ENCODE results near the gene SETD3.

Gene SETD3

DNA sequence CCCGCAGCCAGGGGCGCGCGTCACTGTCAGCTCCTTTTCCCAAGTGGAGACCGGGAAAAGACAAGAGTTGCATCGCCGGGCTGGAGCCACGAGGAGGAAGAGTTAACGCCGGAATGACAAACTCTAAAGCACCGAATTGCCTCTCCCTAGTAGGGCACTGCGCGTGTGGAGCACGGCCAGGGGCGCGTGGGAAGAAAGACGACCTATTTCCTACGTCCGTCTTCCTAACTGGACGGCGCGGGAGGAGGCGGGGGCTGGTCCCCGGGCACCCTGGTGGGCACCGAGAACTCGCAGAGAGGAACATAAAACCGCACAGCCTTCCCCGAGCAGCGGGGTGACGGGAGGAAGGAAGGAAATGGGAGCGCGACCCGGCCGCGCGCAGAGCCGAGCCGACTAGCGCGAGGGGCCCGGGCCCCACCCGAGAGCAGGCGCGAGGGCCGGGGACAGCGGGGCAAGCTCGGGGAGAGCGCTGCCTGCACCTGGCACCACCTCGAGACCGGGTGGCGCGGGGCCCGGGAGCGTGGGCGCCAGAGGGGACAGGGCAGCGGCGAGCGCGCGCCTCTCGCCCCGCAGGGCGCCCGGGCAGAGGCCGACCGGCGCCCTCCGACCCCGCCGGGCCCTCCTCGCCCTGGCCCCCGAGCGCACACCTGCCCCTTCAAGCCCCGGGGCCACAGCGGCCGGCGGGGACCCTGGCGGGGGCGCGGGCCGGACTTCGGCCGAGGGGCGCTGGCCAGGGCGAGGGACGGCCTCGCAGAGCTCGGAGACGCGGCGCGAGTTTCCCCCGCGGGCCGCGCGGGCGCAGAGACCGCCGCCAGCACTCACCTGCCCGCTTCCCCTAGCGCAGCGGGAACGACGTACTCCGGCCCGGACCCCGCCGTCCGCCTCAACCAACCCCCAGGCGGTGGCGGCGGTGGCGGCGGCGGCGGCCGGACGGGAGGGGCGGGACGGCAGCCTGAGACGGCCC is at the start of gene SETD3:
Gene SETD3 (minus strand): TSS at position 954 of the 964 bp plus-strand sequence. CDS start 15,054 bp downstream, outside the sequence.
- DNase-seq, result peak; percentile 9

DNA sequence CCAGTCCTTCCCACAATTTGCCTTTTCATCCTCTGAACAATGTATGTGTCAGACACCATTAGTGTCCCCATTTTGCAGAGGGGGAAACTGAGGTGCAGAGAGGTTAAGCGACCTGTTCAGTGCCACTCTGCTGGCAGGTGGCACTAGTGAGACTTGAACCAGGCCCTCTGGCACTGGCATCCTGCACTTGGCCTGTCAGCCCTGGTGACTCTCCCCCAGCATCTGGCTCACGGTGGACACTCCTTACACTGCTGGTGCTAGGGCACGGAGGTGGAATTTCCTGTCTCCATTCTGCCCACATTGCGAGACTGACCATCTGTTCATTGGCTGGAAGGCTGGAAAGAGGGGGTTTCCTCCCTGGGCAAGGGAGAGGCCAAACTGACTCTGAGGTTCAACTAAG is 49.2 kb upstream of the SETD3 start:
- no peak for DNase-seq

DNA sequence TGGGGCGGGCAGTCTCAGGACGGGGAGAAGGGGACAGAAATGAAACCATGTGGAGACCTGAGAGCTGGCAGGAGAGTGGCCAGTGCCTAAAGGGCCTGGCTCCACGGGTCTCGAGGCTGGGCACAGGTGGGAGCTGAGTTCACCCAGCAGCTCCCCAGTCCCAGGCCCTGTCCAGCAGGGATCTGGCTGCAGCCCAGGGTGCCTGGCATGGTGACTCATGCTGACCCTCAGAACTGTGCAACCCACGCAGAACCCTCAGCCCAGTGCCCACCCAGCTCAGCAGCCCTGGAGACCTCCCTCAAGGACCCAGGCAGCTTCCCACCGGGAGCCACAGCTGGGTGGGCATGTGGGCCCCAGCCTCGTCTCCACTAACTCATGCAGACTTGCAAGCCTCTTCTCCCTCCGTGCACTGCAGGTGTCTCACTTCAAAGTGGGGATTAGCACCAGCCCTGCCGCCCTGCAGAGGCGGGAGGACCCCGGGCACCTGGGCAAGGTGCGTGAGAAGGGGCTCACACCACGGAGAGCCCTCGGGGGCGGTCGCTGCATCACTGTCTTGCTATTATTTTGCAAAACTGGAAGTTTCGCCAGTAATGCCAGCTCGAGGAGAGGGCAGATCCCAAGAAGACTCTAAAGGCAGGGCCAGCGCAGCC is 46.9 kb upstream of the SETD3 start:
- no peak for DNase-seq

DNA sequence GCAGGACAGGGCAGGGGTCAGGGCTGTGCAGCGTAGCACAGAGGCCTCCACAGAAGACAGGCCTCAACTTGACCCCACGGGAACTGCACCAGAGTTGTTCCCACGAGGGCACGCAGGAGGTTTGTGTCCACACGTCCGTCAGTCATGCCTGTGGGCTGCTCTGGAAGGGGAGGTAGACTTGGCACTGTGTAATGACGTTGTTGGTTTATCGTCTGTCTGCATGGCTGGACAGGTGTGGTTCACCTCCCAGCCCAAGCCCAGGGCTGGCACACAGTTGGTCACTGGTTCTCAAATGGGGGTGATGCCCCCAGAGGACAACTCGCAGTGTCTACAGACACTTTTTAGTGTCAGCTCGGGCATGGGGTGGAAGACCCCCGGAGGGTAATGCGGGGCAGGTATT is 46.4 kb upstream of the SETD3 start:
- no peak for DNase-seq

DNA sequence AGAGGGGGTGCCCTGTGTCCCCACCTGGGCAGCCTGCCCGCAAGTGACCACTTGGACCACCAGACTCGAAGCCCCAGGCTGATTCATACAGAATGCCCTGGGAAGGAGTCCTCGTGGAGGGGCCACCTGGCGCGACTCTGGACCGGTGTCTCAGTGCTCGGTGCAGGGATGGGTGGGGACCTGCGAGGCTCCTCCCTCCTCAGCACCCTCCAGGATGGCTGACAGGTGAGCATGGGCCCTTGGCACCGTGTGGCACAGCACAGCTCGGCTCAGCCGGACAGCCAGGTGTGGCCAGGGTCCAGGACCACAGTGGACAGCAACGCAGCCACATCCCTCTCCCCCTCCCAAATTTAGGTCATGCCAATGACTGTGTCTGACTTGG is 45.0 kb upstream of the SETD3 start:
- no peak for DNase-seq

DNA sequence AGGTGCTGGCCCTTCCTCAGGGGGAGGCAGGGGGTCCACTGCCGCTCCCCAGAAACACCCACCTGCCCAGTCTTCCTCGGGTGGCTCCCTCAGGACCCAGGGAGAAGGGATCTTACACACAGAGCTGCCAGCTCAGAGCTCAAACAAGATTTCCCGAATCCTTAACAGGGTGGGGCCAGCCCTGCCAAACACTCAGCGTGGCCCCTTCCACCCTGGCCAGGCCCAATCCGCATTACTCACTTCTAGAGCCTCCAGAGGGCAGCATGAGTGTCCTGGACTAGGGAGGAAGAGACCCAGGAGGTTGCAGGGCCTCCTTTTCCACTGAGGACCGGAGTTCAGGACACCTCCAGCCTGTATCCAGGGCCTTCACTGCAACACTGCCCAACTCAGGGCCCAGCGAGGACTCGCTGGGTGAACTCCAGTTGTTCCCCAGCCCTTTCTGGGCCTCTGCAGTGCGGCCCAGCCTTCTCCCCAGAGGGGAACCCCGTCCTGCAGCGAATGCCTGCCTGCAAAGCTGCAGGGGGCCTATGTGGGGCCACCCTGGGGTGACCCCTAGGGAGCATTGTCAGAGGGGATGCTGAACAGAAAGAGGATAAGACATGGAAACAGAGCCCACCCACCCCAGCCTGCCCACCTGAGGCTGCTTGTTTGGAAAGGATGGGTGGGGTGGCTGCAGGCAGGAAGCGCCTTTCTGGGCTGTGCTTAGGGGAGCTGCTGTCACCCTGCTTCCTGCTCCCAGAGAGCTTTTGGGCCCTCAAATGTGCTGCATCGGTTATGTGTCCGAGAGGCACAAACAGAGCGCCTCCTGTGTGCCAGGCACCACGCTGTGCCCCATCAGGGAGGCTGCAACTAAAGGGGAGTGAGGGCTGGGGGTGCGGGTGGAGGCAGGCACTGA is 44.4 kb upstream of the SETD3 start:
- DNase-seq, result no peak

DNA sequence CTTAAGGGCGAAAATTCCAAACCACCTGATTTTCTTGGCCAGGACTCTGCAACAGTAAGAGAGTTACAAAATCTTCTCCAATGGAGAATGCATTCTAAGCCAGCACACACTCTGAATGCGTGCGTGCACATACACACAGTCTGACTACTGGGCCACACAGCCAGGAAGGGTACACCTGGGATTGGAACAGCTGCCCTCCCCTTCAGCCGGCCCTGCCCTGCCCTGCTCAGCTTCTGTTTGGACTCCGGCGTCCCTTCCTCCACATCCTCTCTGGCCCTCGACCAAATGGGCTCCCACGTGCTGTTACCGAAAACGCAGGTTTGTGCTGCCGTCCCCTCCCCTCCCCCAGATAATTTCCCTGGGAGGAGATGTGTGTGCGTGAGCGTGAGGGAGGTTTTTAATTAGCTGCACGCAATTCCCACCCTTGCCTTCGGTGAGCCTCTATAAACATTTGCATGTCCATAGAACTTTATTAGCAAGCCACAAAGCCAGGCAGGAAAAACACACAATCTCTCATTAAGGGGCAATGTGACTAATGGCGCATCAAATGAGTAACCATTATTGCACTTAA is 43.5 kb upstream of the SETD3 start:
- no peak for DNase-seq

DNA sequence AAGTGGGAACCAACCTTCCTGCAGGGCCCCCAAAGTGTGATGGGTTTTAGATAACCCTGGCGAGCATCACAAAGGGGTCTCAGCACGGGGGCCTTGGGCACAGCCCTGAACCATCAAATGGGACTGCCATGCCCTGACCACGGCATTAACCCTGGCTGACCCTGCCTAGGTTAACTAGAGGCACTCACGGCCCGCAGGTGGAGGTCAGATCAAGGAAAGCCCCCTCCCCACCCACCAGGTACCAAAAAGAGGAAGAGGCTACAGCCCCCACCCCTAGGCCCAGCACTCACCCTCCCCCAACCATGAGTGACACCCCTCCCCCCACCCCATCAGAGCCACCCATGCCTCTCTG is 43.0 kb upstream of the SETD3 start:
- DNase-seq, result no peak

DNA sequence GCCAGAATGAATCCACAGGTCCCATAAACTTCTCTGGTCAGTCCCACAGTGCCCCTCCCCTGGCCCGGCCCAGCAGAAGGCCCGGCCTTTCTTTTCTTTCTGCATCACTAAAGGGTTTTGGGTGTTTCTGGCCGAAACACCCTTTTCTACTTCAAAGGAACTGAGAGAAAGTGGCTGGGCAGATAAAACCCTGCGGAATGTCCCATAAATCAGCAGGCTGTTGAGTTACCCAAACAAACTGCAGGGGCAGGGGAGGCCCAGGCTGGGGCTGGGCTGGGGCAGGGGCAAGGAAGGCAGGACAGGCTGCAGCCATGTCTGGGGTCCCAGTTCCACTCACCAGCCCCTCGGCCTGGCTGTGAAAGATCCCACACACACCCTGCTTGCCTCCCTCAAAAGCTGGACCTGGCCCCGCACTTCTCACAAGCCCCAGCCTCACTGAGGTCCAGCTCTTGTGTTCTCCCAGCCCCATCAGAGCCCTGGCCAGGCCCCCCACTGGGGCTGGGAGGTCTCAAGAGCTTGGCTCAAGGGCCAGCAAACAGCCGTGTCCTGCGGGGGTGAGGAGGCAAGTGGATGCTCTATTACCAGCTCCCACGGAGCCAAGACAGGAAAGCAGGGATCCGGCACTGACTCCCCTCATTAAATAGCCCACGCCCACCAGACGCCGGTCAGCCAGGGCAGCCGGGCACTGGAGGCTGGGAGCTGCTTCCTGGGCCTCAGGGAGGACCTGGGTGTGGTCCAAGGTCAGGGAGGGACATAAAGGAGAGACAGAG is 42.5 kb upstream of the SETD3 start:
- DNase-seq, result no peak

DNA sequence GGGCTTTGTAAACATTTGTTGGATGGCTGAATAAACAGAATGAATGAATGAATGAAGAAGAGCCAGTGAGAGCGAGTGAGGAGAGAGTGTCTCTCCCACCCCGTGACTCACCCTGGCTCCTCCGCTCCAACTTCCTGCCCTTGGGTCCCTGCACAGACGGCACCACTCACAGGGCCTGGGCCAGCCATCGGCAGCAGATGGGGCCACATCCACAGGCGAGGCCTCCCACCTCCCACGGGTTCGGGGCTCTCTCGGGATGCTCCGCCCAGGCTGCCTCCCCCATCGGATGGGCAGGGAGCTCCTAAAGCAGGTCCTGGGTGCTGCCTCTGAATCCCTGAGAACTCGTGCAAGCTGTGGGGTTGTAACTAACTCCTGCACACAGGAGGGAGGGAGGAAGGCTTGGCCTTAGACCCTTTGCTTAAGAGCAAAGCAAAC is 41.8 kb upstream of the SETD3 start:
- DNase-seq, result no peak

DNA sequence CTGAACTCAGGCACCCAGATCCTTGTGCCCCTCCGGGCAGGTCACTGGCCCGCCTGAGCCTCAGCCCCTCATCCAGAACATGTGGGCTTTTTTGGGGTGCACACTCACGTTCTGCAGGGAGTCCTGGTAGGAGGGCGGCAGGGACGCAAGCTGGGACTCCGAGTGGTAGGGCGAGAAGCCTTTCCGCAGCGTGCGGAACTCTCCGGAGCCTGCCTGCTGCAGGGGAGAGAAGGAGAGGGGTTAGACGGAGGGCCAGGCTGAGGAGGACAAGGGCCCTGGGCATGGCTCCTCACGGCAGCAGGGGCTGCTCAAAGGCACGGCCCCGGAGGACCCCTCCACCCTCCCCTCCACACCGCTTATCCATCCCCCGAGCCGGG is 41.4 kb upstream of the SETD3 start:
- DNase-seq, result no peak

DNA sequence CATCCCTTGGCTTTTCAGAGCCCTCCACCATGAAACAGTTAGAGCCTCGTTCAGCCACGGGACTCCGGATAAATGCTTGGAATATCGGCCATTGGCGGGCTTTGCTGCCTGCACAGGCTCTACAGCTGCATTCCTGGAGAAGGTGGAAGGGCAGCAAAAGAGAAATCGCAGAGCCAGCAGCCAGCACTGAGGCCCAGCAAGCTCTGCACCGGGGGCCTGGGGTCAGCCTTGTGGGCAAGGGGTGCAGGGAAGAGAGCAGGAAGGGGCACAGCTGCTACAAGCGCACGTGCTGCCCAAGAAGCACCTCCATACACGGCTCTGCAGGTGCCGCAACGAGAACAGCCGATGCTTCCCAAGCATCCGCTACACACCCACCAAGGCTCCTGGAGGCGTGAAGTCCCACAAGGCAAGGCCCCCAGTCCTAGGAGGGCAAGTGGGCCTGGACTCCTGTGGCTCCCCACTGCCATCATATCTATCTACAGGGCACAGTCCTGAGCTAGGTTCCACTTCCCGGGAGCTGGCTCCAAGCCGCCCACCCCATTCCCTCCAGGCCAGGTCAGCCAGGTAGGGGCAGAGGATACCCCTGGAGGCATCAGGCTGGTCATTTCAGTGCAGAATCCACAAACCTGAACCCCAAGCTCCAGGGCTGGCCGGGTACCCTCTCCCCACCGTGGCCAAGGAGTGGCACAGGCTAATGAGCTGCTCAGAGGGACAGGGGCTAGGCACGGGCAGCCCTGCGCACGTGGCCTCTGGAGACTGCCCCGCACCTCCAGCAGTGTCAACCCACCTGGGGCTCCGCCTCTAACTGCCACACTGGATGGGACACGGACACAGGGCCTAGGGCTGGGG is 40.7 kb upstream of the SETD3 start:
- DNase-seq, result no peak

DNA sequence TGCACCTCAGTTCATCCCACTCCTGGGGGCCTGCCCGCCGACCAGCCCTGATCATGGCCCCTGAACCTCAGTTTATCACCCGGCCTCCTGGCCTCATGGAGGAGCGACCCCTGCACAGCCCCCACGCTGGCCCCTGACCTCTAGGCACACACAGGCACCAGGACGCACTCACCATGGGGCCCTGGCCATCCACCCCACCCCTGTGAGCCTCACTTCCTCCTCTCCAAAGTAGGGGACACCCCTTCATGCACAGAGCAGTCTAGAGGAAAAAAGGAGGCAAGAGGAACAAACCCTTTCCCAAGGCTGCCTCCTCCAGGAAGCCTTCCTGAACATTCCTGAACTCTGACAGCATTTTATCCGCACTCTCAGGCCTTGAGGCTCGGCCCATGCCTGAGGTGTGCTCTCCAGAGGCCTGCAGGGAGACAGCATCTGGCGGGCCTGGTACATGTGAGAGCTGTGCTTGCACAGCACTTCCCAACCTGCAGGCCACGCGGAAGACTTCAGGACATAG is 40.0 kb upstream of the SETD3 start:
- no peak for DNase-seq

DNA sequence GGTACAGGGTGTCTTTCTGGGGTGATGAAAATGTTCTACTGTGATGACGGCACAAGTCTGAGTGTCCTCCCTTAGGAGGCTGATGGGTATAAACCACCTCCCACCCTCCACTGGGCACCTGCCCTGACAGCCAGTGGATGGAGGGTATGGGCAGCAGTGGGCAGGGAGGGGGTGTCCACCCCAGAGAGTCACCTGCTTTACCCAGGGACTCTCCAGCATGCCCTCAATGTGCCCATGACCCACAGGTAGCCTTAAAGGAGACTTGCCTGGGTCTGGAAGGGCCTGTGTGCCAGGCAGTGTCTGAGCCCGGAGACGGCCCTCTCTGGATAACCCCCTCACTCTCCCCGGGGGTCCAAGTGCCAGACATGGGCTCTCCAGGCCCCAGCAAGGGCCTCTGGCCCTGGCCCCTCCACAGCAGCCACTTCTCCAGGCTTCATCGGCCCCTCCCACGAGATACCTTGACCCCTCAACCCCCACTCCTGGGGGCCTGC is 39.3 kb upstream of the SETD3 start:
- no peak for DNase-seq

DNA sequence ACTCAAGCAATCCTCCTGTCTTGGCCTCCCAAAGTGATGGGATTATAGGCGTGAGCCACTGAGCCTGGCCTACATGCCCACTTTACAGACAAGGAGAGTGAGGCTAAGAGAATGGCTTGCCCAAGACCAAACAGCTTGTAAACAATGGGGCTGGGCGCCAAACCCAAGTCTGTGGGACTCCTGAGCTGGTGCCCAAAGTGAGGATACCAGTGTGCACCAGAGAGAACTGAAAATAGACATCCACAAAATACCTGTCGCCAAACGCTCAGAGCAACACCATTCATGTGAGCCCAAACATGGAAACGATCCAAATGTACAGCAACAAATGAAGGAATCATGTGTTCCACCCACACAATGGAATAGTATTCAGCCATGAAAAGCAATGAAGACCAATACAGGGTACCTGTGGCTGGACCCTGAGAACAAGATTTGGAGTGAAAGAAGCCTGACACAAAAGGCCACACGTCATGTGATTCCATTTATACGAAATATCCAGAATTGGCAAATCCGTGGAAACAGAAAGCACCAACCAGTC is 38.8 kb upstream of the SETD3 start:
- no peak for DNase-seq

DNA sequence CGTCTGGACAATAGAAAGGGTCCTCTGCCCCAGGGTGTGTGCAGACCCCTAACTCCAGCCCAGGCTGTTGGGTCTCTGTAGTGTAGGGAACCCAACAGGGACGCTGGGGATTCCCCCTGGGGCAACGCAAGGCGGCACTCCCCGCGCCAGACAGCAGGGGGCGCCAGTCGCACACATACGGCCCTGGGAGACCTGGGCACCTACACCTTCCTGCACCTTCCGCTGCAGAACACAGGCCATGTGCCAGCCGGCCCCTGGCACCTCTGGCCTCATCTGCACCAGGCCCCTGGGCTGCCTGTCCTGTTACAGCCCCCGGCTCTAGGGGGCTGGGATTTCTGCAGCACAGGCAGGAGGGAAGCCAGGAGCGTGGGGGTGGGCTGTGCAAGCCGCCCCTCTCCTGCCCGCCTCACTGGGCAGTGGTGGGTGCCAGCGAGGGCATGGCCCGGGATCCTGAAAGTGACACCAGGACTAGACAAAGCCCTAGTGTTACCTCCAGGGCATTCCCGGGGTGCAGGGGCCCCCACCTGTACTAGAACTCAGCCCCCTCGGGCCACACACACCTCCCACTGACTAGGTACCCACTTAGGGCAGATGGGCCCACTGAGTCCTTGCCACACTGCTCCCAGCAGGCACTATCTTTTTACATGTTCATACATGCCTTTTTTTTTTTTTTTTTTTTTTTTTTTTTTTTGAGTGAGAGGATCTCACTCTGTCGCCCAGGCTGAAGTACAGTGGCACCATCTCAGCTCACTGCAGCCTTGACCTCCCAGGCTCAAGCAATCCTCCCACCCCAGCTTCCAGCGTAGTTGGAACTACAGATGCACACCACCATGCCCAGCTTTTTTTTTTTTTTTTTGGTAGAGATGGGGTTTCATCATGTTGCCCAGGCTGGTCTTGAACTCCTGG is 38.0 kb upstream of the SETD3 start:
- peak; percentile 85 for DNase-seq

DNA sequence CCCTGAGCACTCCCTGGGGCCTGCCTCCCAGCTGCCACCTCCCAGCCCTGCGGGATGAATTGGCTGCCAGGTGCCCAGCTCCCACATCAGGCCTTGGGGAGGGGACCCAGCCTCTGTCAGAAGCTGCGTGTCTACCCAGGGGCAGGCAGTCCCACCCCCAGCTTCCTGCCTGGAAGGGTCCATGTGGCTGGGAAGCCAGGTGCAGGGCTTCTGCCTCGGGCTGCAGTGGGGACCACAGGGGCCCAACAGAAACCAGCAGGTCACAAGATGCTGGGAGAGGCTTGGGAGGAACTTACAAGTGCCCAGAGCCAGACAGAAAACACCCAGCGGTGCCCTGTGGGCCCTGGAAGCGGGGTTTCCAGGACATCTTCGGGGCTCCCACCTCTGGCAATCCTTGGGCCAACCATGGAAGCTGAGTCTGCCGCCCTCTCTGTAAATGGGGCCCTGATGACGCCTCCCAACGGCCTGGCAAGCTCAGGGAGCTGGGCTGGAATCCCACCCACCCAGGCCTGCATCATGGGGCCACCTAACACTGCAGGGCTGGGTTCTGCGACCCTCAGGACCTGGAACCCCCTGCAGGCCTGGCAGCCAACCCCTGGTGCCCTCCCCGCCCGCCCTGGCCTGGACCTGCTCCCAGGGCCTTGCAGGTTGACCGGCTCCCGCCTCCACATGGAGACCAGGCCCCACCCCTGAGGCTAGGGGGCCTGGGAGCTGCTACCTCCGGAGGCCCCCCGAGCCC is 37.2 kb upstream of the SETD3 start:
- DNase-seq, result no peak

DNA sequence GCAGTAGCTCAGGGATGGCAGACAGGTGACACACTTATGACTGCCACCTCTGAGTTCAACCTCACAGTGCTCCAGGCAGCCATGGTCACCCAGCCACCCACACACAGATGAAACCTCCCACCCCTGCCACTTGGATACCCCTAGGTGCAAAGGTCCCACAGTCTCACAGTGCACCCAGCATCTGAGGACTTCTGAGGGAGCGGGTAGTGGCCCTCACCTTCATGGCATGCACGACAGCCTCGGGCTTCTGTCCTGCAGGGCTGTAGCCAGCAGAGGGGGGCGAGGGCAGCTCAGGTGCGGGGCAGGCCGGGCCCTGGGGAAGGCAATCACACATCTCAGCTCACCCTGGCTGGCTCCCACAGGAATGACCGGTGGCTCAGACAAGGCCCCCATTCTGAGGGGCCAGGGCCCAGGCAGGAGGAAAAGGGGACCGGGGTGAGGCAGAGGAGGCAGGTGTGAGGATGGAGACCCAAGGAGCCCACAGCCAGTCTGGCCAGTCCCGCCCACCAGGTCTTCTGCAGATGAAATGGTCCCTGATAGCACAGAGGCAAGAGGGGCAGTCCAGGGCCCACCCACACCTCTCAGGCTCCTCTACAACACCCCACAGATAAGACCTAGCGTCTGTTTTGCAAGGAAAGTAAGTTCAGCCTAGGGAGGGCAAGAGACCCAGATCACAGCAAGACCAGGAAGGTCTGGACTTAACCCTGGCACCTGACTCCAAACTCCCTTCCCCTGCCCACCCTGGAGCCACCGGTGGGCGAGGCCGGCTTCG is 36.4 kb upstream of the SETD3 start:
- DNase-seq, result no peak

Data from activated CD4-positive, alpha-beta T cell treated with anti-CD3 and anti-CD28 coated beads, Interleukin-2, amount 50 U/mL, for 1 hour (primary cell).